ENCODE data around the gene MTFR1L.

MTFR1L gene

DNA sequence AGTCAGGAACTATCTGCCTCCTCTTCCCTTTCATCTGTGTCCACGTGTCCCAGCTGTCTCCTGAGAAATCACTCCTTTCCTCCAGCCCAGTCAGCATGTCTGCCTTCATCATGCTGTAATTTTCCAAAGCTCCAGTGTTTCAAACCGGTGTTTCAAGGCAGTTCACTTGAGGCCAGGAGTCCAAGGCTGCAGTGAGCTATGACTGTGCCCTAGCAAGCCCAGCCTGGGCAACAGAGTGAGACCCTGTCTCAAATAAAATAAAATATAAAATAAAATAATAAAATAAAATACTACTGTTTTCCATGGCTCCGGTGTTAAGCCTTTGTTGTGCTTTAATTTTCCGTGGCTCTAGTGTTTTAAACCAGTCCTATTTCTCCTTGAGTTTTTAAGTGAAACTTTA, 27.6 kb upstream of the MTFR1L start:
- no peak for FAIRE-seq

DNA sequence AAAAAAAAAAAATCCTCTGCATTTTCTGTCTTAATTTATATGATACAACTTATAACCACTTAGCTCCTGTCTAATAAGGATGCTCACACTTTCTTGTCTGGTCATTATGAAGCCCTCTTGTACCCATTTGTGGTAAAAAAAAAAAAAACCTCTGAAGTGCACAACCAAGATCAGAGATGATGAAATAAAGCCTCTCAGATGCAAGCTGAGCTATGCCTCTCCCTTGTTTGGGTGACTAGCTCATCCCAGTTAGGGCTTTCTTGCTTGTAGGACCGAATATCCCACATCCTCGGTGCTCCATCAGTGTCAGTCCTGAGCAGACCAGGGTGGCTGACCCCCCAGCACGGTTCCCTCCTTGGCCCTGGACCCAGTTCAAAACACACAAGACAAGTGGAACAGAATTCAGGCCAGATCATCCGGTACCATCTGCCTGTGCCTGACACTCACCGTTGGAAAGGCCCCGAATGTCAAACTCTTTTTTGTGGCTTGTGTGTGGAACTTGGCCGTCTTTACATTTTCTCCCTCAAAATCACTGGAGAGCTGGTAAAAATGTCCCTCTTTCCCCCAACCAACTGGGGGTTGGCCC, 26.1 kb upstream of the MTFR1L start:
- no peak for FAIRE-seq

DNA sequence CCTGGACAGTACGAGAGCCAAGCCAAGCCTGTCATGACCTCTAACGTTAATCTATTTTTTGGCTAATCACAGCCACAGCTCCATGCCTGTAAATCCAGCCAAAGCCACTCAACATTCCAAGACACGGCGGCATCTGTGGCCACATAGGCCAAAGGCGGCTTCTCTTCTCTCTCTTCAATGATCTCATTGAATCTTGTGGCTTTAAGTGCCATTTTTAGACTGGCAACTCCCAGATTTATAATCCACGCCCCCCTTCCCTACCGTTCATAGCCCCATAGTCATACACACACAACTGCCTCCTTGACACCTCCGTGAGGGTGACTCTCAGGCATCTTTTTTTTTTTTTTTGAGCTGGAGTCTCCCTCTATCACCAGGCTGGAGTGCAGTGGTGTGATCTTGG, 25.4 kb upstream of the MTFR1L start:
- FAIRE-seq, result no peak

DNA sequence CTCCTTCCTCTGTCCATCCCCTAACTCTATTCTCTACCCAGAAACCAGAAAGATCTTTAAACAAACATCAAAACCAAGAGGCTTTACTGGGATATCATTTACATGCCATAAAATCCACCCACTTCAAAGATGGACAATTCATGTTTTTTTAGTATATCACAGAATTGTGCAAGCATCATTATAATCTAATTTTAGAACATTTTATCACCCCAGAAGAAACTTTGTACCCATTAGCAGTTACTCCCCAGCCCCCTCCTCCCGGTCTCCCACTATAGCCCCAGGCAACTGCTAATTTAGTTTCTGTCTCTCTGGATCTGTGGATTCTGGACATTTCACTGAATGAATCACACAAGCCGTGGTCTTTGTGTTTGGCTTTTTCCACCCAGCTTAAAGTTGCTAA, 24.5 kb upstream of the MTFR1L start:
- no peak for FAIRE-seq

DNA sequence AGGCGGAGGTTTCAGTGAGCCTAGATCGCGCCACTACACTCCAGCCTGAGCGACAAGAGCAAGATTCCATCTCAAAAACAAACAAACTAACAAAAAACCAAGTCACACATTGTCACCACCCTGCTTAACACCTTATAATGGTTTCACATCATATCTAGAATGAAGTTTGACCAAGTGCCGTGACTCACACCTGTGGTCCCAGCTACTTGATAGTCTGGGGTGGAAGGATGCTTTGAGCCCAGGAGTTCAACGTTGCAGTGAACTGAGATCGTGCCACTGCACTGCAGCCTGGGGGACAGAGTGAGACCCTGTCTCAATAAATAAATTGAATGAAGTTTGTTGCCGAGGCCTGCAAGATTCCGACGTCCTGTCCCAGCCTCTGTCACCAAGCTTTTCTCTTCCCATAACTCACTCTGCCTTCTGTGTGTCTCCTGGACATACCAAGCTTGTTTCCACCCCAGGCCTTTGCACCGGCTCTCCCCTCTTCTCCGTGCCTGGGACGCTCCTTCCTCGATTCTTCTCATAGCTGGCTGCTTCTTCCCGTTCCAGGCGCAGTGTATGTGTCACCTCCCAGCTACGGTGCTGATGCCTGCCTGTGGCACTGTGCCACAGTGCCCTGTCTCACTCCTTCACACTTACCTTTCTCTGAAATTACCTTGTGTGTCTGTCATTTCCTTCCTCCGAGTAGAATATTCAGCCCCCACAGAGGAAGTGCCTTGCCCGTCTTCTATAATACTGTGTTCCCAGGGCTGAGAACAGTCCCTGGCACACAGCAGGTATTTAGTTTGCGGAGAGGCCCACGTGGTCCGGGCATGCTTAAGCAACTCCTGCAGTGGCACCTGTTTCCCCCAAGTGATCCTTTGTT, 23.6 kb upstream of the MTFR1L start:
- FAIRE-seq, result no peak

DNA sequence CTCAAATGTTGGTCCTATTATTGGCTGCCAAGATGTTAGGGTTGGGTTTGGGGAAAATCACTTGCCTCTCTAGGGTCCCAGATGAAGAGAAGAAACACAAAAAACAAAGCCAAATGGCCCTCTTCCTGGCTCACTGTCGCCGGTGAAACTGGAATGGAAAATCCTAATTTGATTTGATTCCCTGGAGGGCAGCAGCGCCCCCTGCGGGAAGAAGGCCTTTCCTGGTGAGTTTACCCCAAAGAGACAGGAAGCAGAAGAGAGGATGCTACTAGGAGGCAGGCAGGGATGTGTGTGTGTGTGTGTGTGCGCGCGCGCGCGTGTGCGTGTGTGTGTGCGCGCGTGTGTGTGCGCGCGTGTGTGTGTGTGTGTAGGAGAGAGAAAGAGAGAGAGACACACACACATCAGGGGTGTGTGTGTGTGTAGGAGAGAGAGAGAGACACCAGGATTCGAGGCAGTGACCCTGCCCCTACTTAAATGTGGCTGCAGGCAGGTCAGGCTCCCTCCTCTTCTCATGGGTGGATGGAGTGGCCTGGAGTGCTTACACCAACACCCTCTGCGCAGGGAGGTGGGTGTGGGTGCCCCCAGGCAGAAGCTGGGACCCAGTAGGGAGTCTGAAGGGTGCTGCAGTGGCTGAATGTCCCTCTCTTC, 22.8 kb upstream of the MTFR1L start:
- no peak for FAIRE-seq

DNA sequence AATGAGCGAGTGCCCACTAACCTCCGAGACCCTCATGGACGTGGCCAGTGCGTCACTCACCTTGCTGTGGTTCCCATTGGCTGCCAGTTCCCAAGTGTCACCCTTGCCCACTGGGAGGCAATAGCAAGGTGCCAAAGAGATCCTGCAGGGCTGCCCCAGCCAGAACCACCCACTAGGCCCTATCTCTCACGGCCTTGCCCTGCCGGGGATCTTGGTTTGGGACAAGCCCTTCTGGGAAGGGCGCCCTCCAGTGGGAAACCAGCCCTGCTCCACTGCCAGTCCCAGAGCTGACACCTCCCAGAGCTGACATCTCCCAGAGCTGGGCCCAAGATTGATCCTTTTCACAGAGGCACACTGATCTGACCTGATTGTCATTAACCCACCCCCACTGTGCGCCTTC, 21.8 kb upstream of the MTFR1L start:
- no peak for FAIRE-seq

DNA sequence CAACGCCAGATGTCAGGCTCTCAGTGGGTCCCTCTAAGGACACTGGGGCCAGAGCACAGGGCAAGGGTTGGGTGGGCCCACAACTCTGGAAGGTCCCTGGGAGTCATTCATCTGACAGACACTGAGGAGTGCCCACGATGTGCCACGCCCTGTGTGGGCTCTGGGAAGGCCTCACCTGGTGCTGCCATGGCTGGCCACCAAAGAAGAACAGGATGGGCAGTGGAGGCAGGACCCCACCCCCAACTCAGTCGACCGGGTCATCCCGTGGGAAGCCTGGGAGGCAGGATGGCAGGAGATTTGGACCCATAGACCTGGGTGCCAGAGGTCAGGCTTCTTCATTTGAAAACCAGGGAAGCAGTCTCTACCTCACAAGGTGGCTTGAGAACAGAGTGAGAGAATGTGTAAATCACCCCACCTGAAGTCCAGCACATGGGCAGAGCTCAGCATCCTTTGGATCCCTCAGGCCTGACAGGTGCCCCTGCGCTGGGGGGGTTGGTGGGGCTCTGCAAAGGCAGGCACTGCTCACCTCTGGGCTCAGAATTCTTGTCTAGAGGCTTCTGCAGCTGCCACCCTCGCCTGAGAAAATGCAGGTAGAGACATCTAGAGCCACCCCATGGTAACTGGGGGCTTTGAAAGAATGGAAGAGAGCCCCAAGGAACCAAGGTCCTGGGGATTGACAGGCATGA, 20.9 kb upstream of the MTFR1L start:
- FAIRE-seq, result no peak

DNA sequence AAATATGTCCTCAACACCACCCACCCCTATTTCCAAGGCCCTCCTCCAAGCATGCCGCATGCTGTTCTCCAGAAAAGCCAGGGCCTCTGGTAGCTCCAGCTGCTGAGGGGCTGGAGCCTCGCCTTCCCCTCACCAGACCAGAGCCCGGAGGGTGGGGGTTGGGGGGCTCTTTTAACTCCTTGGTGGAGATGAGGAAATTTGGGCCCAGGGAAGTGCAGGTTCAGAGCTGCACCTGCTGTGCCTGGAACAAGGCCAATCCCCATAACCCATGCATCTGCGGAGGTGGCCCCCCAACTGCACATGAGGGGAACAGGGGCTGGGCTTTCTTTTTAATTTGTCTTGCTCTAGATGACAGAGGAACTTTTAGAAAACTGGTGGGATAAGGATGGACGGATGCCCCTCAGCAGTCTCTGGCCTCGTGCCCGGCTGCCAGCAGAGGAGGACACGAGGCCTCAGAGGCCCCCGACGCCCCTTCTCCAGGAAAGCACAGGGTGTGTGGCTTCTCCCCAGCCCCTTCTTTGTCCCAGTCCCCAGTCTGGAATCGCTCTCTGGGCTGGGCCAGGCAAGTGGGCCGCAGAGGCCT, 20.3 kb upstream of the MTFR1L start:
- FAIRE-seq, result no peak

DNA sequence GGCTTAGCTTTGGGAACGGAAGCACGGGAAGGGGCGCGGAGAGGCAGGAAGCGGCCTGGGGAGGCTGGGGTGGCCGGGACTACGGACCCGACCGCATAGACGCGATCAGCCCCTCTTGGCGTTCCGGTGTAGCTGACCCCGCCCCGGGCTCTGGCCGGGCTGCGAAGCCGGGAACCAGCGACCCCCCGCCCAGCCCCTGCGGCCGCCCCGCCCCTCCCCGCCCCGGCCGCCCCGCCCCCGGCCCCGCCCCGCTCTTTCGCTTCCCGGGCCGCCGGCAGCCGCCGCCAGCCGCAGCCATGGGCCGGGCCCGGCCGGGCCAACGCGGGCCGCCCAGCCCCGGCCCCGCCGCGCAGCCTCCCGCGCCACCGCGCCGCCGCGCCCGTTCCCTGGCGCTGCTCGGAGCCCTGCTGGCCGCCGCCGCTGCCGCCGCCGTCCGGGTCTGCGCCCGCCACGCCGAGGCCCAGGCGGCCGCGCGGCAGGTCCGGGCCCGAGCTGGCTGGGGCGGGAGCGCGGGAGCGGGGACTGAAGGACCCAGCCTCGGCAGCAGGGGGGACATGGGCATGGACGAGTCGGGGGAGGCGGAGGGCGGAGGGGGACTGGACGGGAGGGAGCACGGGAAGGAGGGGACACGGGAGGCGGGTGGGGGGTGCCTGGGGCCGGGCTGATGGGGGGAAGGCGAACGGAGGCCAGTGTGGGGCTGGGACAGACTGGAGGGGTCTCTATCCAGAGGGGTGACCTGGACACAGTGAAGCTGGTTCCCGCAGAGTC, 19.6 kb upstream of the MTFR1L start, which contains the start of gene SELENON:
TSS of gene SELENON (plus strand) at position 259 of the 768 bp plus-strand sequence. CDS start at position 297, 38 bp downstream.
- FAIRE-seq, result no peak

DNA sequence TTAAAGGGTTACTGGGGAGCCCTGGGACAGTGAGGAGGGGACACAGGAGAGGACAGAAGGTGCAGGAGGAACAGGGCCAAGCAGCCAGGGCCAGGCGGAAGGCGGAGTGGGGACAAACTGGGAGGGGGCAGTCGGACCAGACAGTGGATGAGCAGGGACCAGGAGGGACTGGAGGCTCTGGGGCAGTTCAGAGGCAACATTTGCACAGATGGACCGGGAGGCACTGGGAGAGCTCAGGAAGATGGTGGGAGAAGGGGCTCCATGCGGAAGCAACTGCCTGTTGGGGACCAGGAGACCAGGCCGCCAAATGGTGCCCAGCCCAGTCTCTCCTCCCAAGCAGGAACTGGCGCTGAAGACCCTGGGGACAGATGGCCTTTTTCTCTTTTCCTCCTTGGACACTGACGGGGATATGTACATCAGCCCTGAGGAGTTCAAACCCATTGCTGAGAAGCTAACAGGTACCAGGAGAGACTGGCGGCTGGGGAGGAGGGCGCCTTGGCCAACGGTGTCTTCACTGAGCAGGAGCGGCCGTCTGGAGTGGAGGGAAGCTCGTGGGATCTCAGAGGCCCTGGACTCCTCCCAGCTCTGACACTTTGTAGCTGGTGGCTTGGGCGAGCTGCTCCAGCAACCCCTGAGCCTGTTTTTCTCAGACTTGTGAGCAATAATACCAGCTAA, 18.9 kb upstream of the MTFR1L start:
- FAIRE-seq, result no peak

DNA sequence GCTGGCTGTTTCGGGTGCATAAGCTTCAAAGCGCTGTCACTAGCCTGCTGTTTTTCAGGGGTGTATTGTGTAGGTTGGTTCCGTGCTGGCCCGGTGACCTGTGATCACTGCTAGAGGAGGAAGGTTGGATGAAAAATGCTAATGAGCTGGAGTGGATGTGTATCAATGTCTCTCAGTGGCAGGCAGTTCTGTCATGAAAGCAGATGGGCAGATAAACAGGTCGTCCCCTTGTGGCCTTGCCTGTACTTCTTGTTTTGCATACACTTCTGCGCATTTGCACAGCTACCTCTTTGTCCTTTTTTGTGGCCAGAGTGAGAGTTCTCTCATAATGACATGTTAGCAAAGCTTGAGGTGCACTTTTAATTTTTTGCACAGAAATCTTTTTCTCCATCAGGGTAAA, 16.8 kb upstream of the MTFR1L start:
- FAIRE-seq, result no peak

DNA sequence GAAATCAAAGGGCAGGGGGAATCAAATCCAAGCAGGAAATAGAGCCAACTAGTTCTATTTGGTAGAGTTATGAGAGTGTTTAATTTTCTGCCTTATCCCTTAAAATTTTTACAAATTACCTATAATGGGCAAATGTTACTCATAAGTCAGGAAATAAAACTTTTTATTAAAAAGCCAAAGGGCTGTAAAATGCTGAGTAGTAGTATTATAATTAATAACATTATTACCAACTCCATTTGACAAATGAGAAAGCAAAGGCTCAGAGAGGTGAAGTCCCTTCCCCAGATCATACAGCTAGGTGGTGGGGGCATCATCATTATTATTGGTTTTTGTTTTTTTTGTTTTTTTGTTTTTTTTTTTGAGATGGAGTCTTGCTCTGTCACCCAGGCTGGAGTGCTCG, 16.4 kb upstream of the MTFR1L start:
- FAIRE-seq, result no peak

DNA sequence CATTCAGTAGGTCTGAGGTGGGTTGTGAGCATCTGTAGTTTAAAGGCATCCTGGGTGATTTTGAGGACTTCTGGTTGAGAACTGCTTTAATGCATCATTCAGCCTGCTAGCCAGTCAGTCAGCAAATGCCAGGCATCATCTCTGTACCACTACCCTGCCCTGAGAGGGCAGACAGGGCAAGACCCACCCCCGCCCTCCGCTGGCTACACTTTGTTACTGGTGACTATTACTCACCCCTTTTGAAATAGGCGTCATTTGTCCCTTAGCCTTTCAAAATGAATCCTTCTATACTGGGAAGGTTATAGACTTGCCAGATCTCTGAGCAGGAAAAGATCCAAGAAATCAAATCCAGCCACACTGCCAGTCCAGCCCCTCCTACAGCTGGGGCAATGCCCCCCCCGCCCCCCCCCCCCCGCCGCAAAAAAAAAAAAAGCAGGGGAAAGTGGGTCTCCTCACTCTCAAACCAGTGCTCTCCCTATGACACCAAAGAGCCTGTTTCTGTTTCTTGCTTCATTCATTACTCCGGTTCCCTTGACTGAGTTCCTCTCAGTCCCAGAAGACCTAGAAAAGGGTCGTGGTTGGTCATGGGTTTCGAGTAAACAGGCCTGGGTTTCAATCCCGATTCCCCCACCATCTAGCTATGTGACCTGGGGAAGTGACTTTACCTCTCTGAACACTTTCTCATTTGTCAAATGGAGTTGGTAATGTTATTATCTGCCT, 15.3 kb upstream of the MTFR1L start:
- no peak for FAIRE-seq

DNA sequence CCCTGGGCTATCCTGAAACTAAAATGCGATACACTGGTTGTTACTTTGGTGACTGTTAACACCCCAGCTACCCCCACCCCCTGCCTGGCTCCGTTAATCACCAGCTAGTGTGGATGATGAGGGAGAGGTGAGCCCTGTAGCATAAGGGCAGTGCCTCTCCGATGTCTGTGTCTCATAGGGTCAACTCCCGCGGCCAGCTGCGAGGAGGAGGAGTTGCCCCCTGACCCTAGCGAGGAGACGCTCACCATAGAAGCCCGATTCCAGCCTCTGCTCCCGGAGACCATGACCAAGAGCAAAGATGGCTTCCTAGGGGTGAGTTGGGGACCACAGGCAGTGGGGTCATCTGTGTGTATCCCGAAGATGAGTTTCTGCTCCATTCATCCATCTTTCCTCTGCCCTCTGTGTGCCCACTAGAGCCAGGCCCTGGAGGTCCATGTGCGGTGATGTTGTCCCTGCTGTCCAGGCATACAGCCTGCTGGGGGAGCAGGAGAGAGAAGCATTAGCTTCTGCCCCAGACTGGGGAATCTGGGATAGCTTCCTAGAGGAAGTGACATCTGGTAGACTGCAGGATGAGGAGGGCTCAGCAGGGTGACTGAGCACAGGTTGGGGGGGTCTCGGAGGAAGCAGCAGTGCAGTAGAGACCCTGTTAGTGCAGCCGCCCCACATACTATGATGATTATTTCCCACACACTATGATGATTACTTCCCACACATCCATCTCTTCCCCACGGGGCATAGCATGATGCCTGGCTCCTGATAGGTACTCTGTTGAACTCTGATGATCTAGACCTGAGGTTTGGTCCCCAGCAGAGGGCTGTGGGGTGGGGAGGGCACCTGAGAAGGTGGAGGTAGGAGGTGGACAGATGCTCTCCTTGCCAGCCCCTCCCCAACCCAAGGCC, 14.5 kb upstream of the MTFR1L start:
- no peak for FAIRE-seq

DNA sequence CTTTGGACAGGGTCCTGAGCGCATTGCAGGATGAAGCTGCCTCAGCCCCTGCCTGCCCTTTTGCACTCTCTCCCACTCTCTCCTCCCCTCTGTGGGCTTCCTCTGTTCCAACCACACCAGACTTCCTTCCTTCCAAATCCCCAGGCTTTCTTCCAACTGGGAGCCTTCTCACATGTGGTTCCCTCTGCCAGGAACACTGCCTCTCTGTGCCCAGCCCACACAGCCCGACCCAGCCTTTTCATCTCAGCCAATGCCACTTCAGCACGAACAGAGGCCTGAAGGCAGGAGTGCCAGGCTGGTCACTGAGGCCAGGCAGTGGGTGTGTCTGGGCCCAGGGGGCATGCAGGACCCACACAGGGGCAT, 13.9 kb upstream of the MTFR1L start:
- FAIRE-seq, result no peak

DNA sequence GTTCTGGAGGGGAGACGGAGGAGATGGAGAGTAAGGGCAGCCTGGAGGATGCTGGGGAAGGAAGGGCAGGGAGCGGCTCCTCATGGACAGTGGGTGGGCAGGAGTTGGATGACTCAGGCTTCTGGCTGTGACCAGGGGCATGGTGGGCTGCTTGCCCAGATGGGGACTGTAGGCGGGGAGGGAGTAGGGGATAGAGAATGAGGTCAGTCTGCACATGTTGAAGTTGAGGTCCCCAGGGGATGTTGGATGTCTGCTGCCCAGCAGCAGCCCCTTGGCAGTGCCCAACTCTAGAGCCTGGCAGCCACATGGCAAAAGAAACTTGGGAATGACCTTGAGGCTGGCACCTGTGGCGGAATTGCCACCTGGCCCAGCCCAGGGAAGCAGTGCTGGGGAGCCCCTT, 13.3 kb upstream of the MTFR1L start:
- no peak for FAIRE-seq

DNA sequence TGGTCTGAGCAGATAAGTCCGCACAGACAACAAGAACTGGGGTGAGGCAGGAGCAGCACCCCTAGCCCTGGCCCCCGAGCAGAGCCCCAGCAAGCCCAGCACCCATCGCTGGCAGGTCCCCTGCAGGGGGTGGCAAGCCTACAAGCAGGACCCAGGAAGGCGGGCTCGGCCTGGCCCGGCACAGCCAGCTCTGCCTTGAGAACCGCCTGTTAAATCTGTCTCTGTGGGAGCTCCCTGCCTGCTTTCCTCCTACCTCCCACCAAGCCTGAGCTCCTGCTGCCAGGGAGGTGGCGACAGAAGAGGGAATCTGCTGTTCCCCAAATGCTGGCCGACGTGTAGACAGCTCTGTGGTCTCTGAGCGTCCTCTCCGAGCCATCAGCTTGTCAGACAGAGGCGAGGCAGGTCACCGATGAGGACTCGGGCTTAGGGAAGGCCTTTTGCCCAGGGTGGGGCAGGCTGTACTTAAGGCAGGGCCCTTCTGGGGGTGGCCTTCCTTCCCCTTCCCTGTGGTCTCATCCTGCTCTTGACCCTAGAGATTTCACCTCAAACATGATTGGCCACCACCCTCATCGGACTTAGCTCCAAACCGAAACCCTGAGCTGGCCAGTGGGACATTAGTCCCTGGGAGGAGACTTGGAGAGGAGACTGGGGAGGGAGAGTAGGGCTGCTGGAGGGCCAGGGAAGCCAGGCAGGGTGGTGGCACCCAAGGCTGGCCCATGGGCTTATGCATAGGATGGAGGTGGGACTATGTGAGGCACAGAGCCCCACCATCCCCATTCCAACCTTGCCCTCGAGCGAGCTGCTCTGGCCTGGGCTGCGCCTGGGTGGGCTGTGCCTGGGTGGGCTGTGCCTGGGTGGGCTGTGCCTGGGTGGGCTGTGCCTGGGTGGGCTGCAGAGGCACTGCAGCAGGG, 12.0 kb upstream of the MTFR1L start:
- FAIRE-seq, result no peak
